Measurements from ENCODE around the gene MPPED1.

The MPPED1 gene

GRCh38 chr22:43424201-43424600 is 12.4 kb downstream of the MPPED1 start:
- TF ChIP-seq CTCF (conservative IDR thresholded peaks at IDR 0.05; ENCODE audit: control insufficient read depth, insufficient read depth, low read depth, low read length), result no peak
- DNase-seq (ENCODE audit: low read depth), result no peak
- no peak overlapping the region for H3K4me3 ChIP-seq (ENCODE audit: control insufficient read depth, low read depth, low read length)

- DNase-seq (ENCODE audit: low read depth), result no peak
- no peak overlapping the region for H3K4me3 ChIP-seq (ENCODE audit: control insufficient read depth, low read depth, low read length)
- TF ChIP-seq CTCF (conservative IDR thresholded peaks at IDR 0.05; ENCODE audit: control insufficient read depth, insufficient read depth, low read depth, low read length), result no peak
These were observed 13.1 kb downstream of the MPPED1 start for GRCh38 chr22:43424666-43425630.

- no peak overlapping the region for H3K4me3 ChIP-seq (ENCODE audit: control insufficient read depth, low read depth, low read length)
These were observed 14.4 kb downstream of the MPPED1 start for GRCh38 chr22:43425976-43426785.

GRCh38 chr22:43426816-43427215 is 15.0 kb downstream of the MPPED1 start:
- no peak for DNase-seq (ENCODE audit: low read depth)
- no peak overlapping the region for H3K4me3 ChIP-seq (ENCODE audit: control insufficient read depth, low read depth, low read length)
- no peak for TF ChIP-seq CTCF (conservative IDR thresholded peaks at IDR 0.05; ENCODE audit: control insufficient read depth, insufficient read depth, low read depth, low read length)

More at GRCh38 chr22:43425976-43426785, 14.4 kb downstream of the MPPED1 start:
- no peak for DNase-seq (ENCODE audit: low read depth)
- TF ChIP-seq CTCF (conservative IDR thresholded peaks at IDR 0.05; ENCODE audit: control insufficient read depth, insufficient read depth, low read depth, low read length), result no peak

- no peak overlapping the region for H3K4me3 ChIP-seq (ENCODE audit: control insufficient read depth, low read depth, low read length)
- no peak for TF ChIP-seq CTCF (conservative IDR thresholded peaks at IDR 0.05; ENCODE audit: control insufficient read depth, insufficient read depth, low read depth, low read length)
- DNase-seq (ENCODE audit: low read depth), result no peak
These were observed 15.6 kb downstream of the MPPED1 start for GRCh38 chr22:43427296-43428004.

- DNase-seq (ENCODE audit: low read depth), result no peak
- TF ChIP-seq CTCF (conservative IDR thresholded peaks at IDR 0.05; ENCODE audit: control insufficient read depth, insufficient read depth, low read depth, low read length), result no peak
- H3K4me3 ChIP-seq (ENCODE audit: control insufficient read depth, low read depth, low read length), result no peak overlapping the region
These were observed 16.2 kb downstream of the MPPED1 start for GRCh38 chr22:43428005-43428485.

All from fibroblast of mammary gland (primary cell).